BLaER1 treated with 17β-estradiol and CSF1 and Interleukin-3, amounts not matched to agents 10 nM and 100 nM (cell line): ENCODE results near the gene AATK.

Experiments used
- H3K27ac ChIP-seq, 11 experiments: shearing (Covaris generic); formaldehyde crosslinking; 2 replicates each; pipeline ENCODE4 v1.8.1; 2022
- H3K27me3 ChIP-seq, 11 experiments: shearing (Covaris generic); formaldehyde crosslinking; 2 replicates each; pipeline ENCODE4 v1.8.1; 2022
- H3K36me3 ChIP-seq, 11 experiments: shearing (Covaris generic); formaldehyde crosslinking; 2 replicates each; pipeline ENCODE4 v1.8.1; 2022
- H3K4me1 ChIP-seq, 10 experiments: shearing (Covaris generic); formaldehyde crosslinking; 2 replicates each; pipeline ENCODE4 v1.8.1; 2022
- H3K4me2 ChIP-seq, 11 experiments: shearing (Covaris generic); formaldehyde crosslinking; 2 replicates each; pipeline ENCODE4 v1.8.1; 2022
- H3K4me3 ChIP-seq, 10 experiments: shearing (Covaris generic); formaldehyde crosslinking; 2 replicates each; pipeline ENCODE4 v1.8.1; 2022
- H3K9ac ChIP-seq, 11 experiments: shearing (Covaris generic); formaldehyde crosslinking; 2 replicates each; pipeline ENCODE4 v1.8.1; 2022
- H3K9me3 ChIP-seq, 11 experiments: shearing (Covaris generic); formaldehyde crosslinking; replicated peaks in 1 of 11; 2 replicates each; pipeline ENCODE4 v1.8.1; 2022
- H4K20me1 ChIP-seq, 11 experiments: shearing (Covaris generic); formaldehyde crosslinking; 2 replicates each; pipeline ENCODE4 v1.8.1; 2022
- Cebpa-rat ChIP-seq, 11 experiments: shearing (Covaris generic); IDR thresholded peaks; 2 replicates each; pipeline ENCODE4 v1.8.1; 2022

The AATK gene

GRCh38 chr17:81109957-81110356 is 56.1 kb downstream of the AATK start:
- no peak overlapping the region for H3K27ac ChIP-seq
- peaks cover 0 to 82% (median 42%) of the 10 kb centered on the region in 11 experiments; a peak in 16 of 22 replicates for H4K20me1 ChIP-seq
- H3K4me2 ChIP-seq = peak overlapping the region; percentile 1 to 89 (median 69); a peak in 19 of 22 replicates
- no peak overlapping the region for H3K9ac ChIP-seq
- peaks cover 6 to 72% (median 50%) of the 10 kb centered on the region in 10 experiments; a peak in 18 of 20 replicates for H3K4me1 ChIP-seq
- no peak overlapping the region for H3K4me3 ChIP-seq
- H3K36me3 ChIP-seq = no peaks in the 10 kb centered on the region
- H3K9me3 ChIP-seq = no peaks in the 10 kb centered on the region
- no peak for TF ChIP-seq Cebpa-rat (IDR thresholded peaks at IDR 0.05)
- peaks cover 65 to 94% (median 85%) of the 10 kb centered on the region in 11 experiments for H3K27me3 ChIP-seq

- H3K9ac ChIP-seq = peak overlapping the region in 3 of 11 experiments; percentile 27 to 44 (median 31); a peak in 2 of 22 replicates
- peaks cover 70 to 99% (median 91%) of the 10 kb centered on the region in 11 experiments for H3K27me3 ChIP-seq
- no peak for TF ChIP-seq Cebpa-rat (IDR thresholded peaks at IDR 0.05)
- H3K9me3 ChIP-seq = no peaks in the 10 kb centered on the region
- H3K27ac ChIP-seq = no peak overlapping the region
- H3K4me2 ChIP-seq = peak overlapping the region in 9 of 11 experiments; percentile 44 to 89 (median 80); a peak in 17 of 22 replicates
- no peaks in the 10 kb centered on the region for H3K36me3 ChIP-seq
- H3K4me1 ChIP-seq = peaks cover 6 to 66% (median 45%) of the 10 kb centered on the region in 10 experiments; a peak in 18 of 20 replicates
- H4K20me1 ChIP-seq = peaks cover 0 to 85% (median 40%) of the 10 kb centered on the region in 11 experiments; a peak in 16 of 22 replicates
- no peak overlapping the region; a peak in 1 of 20 replicates for H3K4me3 ChIP-seq
Observed at GRCh38 chr17:81108220-81108619, 57.8 kb downstream of the AATK start.

- no peak overlapping the region for H3K4me3 ChIP-seq
- H3K36me3 ChIP-seq = no peaks in the 10 kb centered on the region
- peaks cover 18 to 81% (median 60%) of the 10 kb centered on the region in 10 experiments; a peak in 19 of 20 replicates for H3K4me1 ChIP-seq
- no peaks in the 10 kb centered on the region for H3K9me3 ChIP-seq
- no peak overlapping the region for H3K9ac ChIP-seq
- no peak overlapping the region for H3K27ac ChIP-seq
- H3K4me2 ChIP-seq = peak overlapping the region in 5 of 11 experiments; percentile 66 to 89 (median 80); a peak in 7 of 22 replicates
- peaks cover 0 to 87% (median 51%) of the 10 kb centered on the region in 11 experiments; a peak in 16 of 22 replicates for H4K20me1 ChIP-seq
- peaks cover 75 to 96% (median 85%) of the 10 kb centered on the region in 11 experiments for H3K27me3 ChIP-seq
- TF ChIP-seq Cebpa-rat (IDR thresholded peaks at IDR 0.05) = no peak
Observed at GRCh38 chr17:81106716-81107115, 59.3 kb downstream of the AATK start.

GRCh38 chr17:81103379-81103778 is 62.6 kb downstream of the AATK start:
- Histone ChIP-seq H3K9ac (no peak overlapping the region), H3K27me3 (peaks cover 54 to 84% (median 72%) of the 10 kb centered on the region in 11 experiments), H3K27ac (no peak overlapping the region), H4K20me1 (peaks cover 0 to 67% (median 20%) of the 10 kb centered on the region in 11 experiments; a peak in 14 of 22 replicates), H3K4me1 (peaks cover 15 to 52% (median 37%) of the 10 kb centered on the region in 10 experiments), H3K9me3 (no peaks in the 10 kb centered on the region), H3K4me3 (no peak overlapping the region), H3K36me3 (no peaks in the 10 kb centered on the region), H3K4me2 (peak overlapping the region in 8 of 11 experiments; percentile 65 to 83 (median 72); a peak in 10 of 22 replicates)
- no peak for TF ChIP-seq Cebpa-rat (IDR thresholded peaks at IDR 0.05)

GRCh38 chr17:81102869-81103268 is 63.2 kb downstream of the AATK start:
- H3K4me3 ChIP-seq = no peak overlapping the region
- no peak for TF ChIP-seq Cebpa-rat (IDR thresholded peaks at IDR 0.05)
- peak overlapping the region in 2 of 11 experiments; percentile 5 to 19; a peak in 1 of 22 replicates for H3K9ac ChIP-seq
- peak overlapping the region in 10 of 11 experiments; percentile 64 to 83 (median 71); a peak in 19 of 22 replicates for H3K4me2 ChIP-seq
- no peaks in the 10 kb centered on the region for H3K36me3 ChIP-seq
- H3K27me3 ChIP-seq = peaks cover 54 to 84% (median 72%) of the 10 kb centered on the region in 11 experiments
- H3K27ac ChIP-seq = no peak overlapping the region
- H4K20me1 ChIP-seq = peaks cover 0 to 66% (median 15%) of the 10 kb centered on the region in 11 experiments; a peak in 13 of 22 replicates
- H3K4me1 ChIP-seq = peaks cover 20 to 52% (median 37%) of the 10 kb centered on the region in 10 experiments
- no peaks in the 10 kb centered on the region for H3K9me3 ChIP-seq

GRCh38 chr17:81102352-81102751 is 63.7 kb downstream of the AATK start:
- H3K4me3 ChIP-seq = no peak overlapping the region
- TF ChIP-seq Cebpa-rat (IDR thresholded peaks at IDR 0.05) = 0 out of 22 replicates have a peak, but pooled peaks of 1 of the 11 experiments have one; percentile 9

GRCh38 chr17:81101614-81102306 is 64.3 kb downstream of the AATK start:
- H3K27ac ChIP-seq = peak overlapping the region in 2 of 11 experiments; percentile 15 to 34; a peak in 3 of 22 replicates
- H3K9me3 ChIP-seq = no peaks in the 10 kb centered on the region
- no peak overlapping the region for H3K4me3 ChIP-seq
- no peak for TF ChIP-seq Cebpa-rat (IDR thresholded peaks at IDR 0.05)
- no peaks in the 10 kb centered on the region for H3K36me3 ChIP-seq
- H3K27me3 ChIP-seq = peaks cover 54 to 86% (median 75%) of the 10 kb centered on the region in 11 experiments
- peak overlapping the region in 4 of 11 experiments; percentile 2 to 37 (median 24); a peak in 6 of 22 replicates for H3K9ac ChIP-seq
- peak overlapping the region; percentile 51 to 83 (median 70) for H3K4me2 ChIP-seq
- H3K4me1 ChIP-seq = peaks cover 31 to 53% (median 38%) of the 10 kb centered on the region in 10 experiments
- peaks cover 0 to 65% (median 11%) of the 10 kb centered on the region in 11 experiments; a peak in 12 of 22 replicates for H4K20me1 ChIP-seq

More at GRCh38 chr17:81102352-81102751, 63.7 kb downstream of the AATK start:
- peaks cover 25 to 52% (median 37%) of the 10 kb centered on the region in 10 experiments for H3K4me1 ChIP-seq
- H3K27me3 ChIP-seq = peaks cover 53 to 84% (median 72%) of the 10 kb centered on the region in 11 experiments
- H3K27ac ChIP-seq = peak overlapping the region in 2 of 11 experiments; percentile 15 to 34; a peak in 3 of 22 replicates
- peak overlapping the region; percentile 51 to 83 (median 70) for H3K4me2 ChIP-seq
- no peaks in the 10 kb centered on the region for H3K36me3 ChIP-seq
- peaks cover 0 to 66% (median 10%) of the 10 kb centered on the region in 11 experiments; a peak in 11 of 22 replicates for H4K20me1 ChIP-seq
- H3K9me3 ChIP-seq = no peaks in the 10 kb centered on the region
- peak overlapping the region in 4 of 11 experiments; percentile 2 to 37 (median 20); a peak in 6 of 22 replicates for H3K9ac ChIP-seq

GRCh38 chr17:81100668-81101067 is 65.4 kb downstream of the AATK start:
- Histone ChIP-seq H3K4me3 (no peak overlapping the region), H3K27ac (no peak overlapping the region), H3K4me1 (peaks cover 42 to 57% (median 46%) of the 10 kb centered on the region in 10 experiments), H3K36me3 (no peaks in the 10 kb centered on the region), H3K9me3 (no peaks in the 10 kb centered on the region), H3K27me3 (peaks cover 63 to 86% (median 78%) of the 10 kb centered on the region in 11 experiments), H4K20me1 (peaks cover 0 to 65% (median 21%) of the 10 kb centered on the region in 11 experiments; a peak in 17 of 22 replicates), H3K4me2 (no peak overlapping the region), H3K9ac (no peak overlapping the region)
- TF ChIP-seq Cebpa-rat (IDR thresholded peaks at IDR 0.05) = no peak
